HepG2 (cell line): Measurements from ENCODE around the gene RHBG. TPM values are rescaled to one million over a fixed set of nuclear protein-coding genes. Genes with fewer than 3 reads are reported as not detected.

ENCODE experiments used
- ARNT2 ChIP-seq: sonication (generic); formaldehyde crosslinking; IDR thresholded peaks from 2 replicates; pipeline ENCODE4 v1.8.0; 2022; ENCODE audit warnings: mild to moderate bottlenecking, low read depth, missing genetic modification reagents, moderate library complexity
- BRCA1 ChIP-seq: sonication (generic); formaldehyde crosslinking; IDR thresholded peaks from 2 replicates; pipeline ENCODE4 v1.4.0; 2020; ENCODE audit warnings: missing genetic modification reagents
- FIP1L1 ChIP-seq: fragments of 200-400 bp; formaldehyde crosslinking; IDR thresholded peaks from 2 replicates; pipeline ENCODE4 v1.6.1; 2018; ENCODE audit warnings: low read depth, mild to moderate bottlenecking, low read length, moderate library complexity, borderline replicate concordance; ENCODE audit not compliant: insufficient read depth
- HNRNPLL ChIP-seq: fragments of 200-400 bp; formaldehyde crosslinking; IDR thresholded peaks from 2 replicates; pipeline ENCODE4 v1.6.1; 2017; ENCODE audit warnings: mild to moderate bottlenecking, low read depth, low read length; ENCODE audit not compliant: poor library complexity, severe bottlenecking
- KDM1A ChIP-seq: IDR thresholded peaks from 2 replicates; pipeline ENCODE4 v1.6.1; 2016; ENCODE audit warnings: missing compliant biosample characterization
- KDM2A ChIP-seq: sonication (generic); formaldehyde crosslinking; IDR thresholded peaks from 2 replicates; pipeline ENCODE4 v1.4.0; 2020; ENCODE audit warnings: low read depth, missing genetic modification reagents, borderline replicate concordance
- LCORL ChIP-seq, 2 experiments: fragments of 450-650 bp in 1 of 2; sonication (generic) in 1 of 2; formaldehyde crosslinking in 1 of 2; IDR thresholded peaks; 2 replicates each; pipeline versions ENCODE4 v1.5.0 to v1.6.1; 2017 to 2020; ENCODE audit warnings: antibody characterized with exemption in 1 of 2, missing genetic modification reagents in 1 of 2
- MEF2D ChIP-seq: sonication (generic); formaldehyde crosslinking; IDR thresholded peaks from 2 replicates; pipeline ENCODE4 v1.5.1; 2020; ENCODE audit warnings: mild to moderate bottlenecking, missing genetic modification reagents
- PAX8 ChIP-seq: sonication (generic); formaldehyde crosslinking; IDR thresholded peaks from 2 replicates; pipeline ENCODE4 v1.8.0; 2022; ENCODE audit warnings: mild to moderate bottlenecking, missing genetic modification reagents, borderline replicate concordance
- POLR2AphosphoS5 ChIP-seq: IDR thresholded peaks from 2 replicates; pipeline ENCODE4 v1.6.1; 2012; ENCODE audit warnings: low read depth, low read length
- PRMT3 ChIP-seq: sonication (generic); formaldehyde crosslinking; IDR thresholded peaks from 2 replicates; pipeline ENCODE4 v1.8.1; 2022; ENCODE audit warnings: low read depth, mild to moderate bottlenecking, moderate library complexity, missing genetic modification reagents, borderline replicate concordance
- RXRA ChIP-seq: sonication (generic); formaldehyde crosslinking; IDR thresholded peaks from 2 replicates; pipeline ENCODE4 v1.5.1; 2020; ENCODE audit warnings: missing genetic modification reagents
- SCMH1 ChIP-seq: sonication (generic); formaldehyde crosslinking; IDR thresholded peaks from 2 replicates; pipeline ENCODE4 v1.9.0; 2021; ENCODE audit warnings: missing genetic modification reagents, mild to moderate bottlenecking, borderline replicate concordance
- SIN3B ChIP-seq: fragments of 150-350 bp; IDR thresholded peaks from 2 replicates; pipeline ENCODE4 v1.6.1; 2014; ENCODE audit warnings: low read length
- ZFP82 ChIP-seq: sonication (generic); formaldehyde crosslinking; IDR thresholded peaks from 2 replicates; pipeline ENCODE4 v1.5.1; 2020; ENCODE audit warnings: mild to moderate bottlenecking, missing genetic modification reagents, borderline replicate concordance
- ZNF224 ChIP-seq: sonication (generic); formaldehyde crosslinking; IDR thresholded peaks from 2 replicates; pipeline ENCODE4 v1.5.0; 2020; ENCODE audit warnings: mild to moderate bottlenecking, missing genetic modification reagents
- ZNF326 ChIP-seq: sonication (generic); formaldehyde crosslinking; IDR thresholded peaks from 2 replicates; pipeline ENCODE4 v1.4.0; 2020; ENCODE audit warnings: missing genetic modification reagents, borderline replicate concordance
- ZNF530 ChIP-seq: sonication (generic); formaldehyde crosslinking; IDR thresholded peaks from 2 replicates; pipeline ENCODE4 v1.5.0; 2020; ENCODE audit warnings: low read depth, mild to moderate bottlenecking, missing genetic modification reagents
- ZNF816 ChIP-seq: sonication (generic); formaldehyde crosslinking; IDR thresholded peaks from 2 replicates; pipeline ENCODE4 v1.8.0; 2022; ENCODE audit warnings: missing genetic modification reagents, mild to moderate bottlenecking, borderline replicate concordance
- polyA plus RNA-seq, 8 experiments: library from polyadenylated mRNA; depleted of rRNA in 3 of 8; stranded (reverse) in 7 of 8; unstranded in 1 of 8; fragments of >200 nt; fragmentation: Illumina TruSeq in 4 of 8; extraction: Trizol in 4 of 8; gene quantifications; 2 replicates each; pipeline versions ENCODE4 v1.2.1 to v1.2.3, GENCODE V29; 2011 to 2016; ENCODE audit warnings: low read depth in 4 of 8, missing spikeins in 1 of 8, mixed read lengths in 1 of 8; ENCODE audit not compliant: insufficient read depth in 1 of 8
- total RNA-seq, 5 experiments: library from RNA; depleted of rRNA; stranded (reverse); fragments of >200 nt; fragmentation: Illumina TruSeq; extraction: Trizol; gene quantifications; 2 replicates each; pipeline ENCODE4 v1.2.3, GENCODE V29; 2016; ENCODE audit warnings: low read depth in 1 of 5
- TF ChIP-seq, protein P1 (sequence below): sonication (generic); formaldehyde crosslinking; IDR thresholded peaks from 2 replicates; pipeline ENCODE4 v1.5.1; 2020; ENCODE audit warnings: mild to moderate bottlenecking, missing genetic modification reagents, moderate library complexity
- TF ChIP-seq, protein P2 (sequence below): sonication (generic); formaldehyde crosslinking; IDR thresholded peaks from 2 replicates; pipeline ENCODE4 v1.4.0; 2020; ENCODE audit warnings: missing genetic modification reagents
- TF ChIP-seq, protein P3 (sequence below): sonication (generic); formaldehyde crosslinking; IDR thresholded peaks from 2 replicates; pipeline ENCODE4 v1.4.0; 2020; ENCODE audit warnings: mild to moderate bottlenecking, low read depth, missing genetic modification reagents

RHBG gene
- total and polyA plus RNA-seq, 2 of the 13 experiments (the other 11 are each of a cell fraction or from before 2014, with no cell fraction given), result 61.8 to 73.5 TPM

DNA sequence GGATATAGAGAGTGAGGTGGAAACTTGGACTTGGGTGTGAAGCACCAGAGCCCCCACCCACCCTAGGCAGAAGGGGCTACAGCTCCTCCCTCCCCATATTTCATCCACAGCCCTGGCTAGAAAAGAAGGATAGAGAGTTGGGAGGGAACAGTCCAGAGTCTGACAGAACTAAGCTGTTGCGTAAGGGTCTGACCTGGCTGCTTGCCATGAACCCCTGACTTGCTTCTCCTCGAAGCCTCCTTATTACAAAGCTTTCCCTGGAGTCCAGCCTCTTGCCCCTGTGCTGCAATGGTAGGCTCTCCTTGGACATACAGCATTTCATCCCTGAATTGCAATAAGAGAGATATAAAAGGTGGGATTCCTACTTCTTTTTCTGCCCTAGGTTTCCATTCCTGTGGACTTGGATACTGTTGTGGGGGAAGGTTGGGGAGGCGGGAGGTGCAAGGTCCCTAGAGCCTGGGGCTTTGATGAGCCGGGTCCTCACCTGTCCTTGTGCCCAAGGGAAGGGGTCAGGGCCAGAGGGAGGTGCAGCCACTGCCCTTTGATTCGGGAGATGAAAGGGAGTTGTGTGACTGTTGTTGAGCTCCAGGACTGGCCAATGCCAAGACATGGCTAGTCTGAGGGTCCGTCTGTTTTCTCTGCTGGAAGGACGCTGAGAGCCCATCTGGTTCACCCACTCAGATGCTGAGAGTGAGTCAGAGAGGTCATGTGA, 2.7 kb downstream of the RHBG start (continued):
- TF ChIP-seq, protein P1, sequence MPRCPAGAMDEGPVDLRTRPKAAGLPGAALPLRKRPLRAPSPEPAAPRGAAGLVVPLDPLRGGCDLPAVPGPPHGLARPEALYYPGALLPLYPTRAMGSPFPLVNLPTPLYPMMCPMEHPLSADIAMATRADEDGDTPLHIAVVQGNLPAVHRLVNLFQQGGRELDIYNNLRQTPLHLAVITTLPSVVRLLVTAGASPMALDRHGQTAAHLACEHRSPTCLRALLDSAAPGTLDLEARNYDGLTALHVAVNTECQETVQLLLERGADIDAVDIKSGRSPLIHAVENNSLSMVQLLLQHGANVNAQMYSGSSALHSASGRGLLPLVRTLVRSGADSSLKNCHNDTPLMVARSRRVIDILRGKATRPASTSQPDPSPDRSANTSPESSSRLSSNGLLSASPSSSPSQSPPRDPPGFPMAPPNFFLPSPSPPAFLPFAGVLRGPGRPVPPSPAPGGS (CRISPR knock-in tag), result no peak
- TF ChIP-seq BRCA1, result no peak
- TF ChIP-seq ZFP82, result no peak
- TF ChIP-seq FIP1L1, result no peak
- TF ChIP-seq, protein P2, sequence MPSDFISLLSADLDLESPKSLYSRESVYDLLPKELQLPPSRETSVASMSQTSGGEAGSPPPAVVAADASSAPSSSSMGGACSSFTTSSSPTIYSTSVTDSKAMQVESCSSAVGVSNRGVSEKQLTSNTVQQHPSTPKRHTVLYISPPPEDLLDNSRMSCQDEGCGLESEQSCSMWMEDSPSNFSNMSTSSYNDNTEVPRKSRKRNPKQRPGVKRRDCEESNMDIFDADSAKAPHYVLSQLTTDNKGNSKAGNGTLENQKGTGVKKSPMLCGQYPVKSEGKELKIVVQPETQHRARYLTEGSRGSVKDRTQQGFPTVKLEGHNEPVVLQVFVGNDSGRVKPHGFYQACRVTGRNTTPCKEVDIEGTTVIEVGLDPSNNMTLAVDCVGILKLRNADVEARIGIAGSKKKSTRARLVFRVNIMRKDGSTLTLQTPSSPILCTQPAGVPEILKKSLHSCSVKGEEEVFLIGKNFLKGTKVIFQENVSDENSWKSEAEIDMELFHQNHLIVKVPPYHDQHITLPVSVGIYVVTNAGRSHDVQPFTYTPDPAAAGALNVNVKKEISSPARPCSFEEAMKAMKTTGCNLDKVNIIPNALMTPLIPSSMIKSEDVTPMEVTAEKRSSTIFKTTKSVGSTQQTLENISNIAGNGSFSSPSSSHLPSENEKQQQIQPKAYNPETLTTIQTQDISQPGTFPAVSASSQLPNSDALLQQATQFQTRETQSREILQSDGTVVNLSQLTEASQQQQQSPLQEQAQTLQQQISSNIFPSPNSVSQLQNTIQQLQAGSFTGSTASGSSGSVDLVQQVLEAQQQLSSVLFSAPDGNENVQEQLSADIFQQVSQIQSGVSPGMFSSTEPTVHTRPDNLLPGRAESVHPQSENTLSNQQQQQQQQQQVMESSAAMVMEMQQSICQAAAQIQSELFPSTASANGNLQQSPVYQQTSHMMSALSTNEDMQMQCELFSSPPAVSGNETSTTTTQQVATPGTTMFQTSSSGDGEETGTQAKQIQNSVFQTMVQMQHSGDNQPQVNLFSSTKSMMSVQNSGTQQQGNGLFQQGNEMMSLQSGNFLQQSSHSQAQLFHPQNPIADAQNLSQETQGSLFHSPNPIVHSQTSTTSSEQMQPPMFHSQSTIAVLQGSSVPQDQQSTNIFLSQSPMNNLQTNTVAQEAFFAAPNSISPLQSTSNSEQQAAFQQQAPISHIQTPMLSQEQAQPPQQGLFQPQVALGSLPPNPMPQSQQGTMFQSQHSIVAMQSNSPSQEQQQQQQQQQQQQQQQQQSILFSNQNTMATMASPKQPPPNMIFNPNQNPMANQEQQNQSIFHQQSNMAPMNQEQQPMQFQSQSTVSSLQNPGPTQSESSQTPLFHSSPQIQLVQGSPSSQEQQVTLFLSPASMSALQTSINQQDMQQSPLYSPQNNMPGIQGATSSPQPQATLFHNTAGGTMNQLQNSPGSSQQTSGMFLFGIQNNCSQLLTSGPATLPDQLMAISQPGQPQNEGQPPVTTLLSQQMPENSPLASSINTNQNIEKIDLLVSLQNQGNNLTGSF (CRISPR knock-in tag), result no peak
- no peak for TF ChIP-seq SCMH1
- TF ChIP-seq PAX8 (CRISPR knock-in tag), result no peak
- peak; percentile 97 for TF ChIP-seq MEF2D
- TF ChIP-seq KDM1A (CRISPR knock-in tag), result no peak; the same call in none of the 2 replicates
- no peak for TF ChIP-seq HNRNPLL
- TF ChIP-seq POLR2AphosphoS5, result peak; percentile 52; the same call in 1 of the 2 replicates
- TF ChIP-seq LCORL (IDR thresholded peaks at IDR 0.05), result 0 out of 2 replicates have a peak, but pooled peaks have one; percentile 46
- TF ChIP-seq LCORL (CRISPR knock-in tag; IDR thresholded peaks at IDR 0.05), result peak; percentile 88
- TF ChIP-seq ZNF326 (CRISPR knock-in tag), result no peak
- TF ChIP-seq, protein P3, sequence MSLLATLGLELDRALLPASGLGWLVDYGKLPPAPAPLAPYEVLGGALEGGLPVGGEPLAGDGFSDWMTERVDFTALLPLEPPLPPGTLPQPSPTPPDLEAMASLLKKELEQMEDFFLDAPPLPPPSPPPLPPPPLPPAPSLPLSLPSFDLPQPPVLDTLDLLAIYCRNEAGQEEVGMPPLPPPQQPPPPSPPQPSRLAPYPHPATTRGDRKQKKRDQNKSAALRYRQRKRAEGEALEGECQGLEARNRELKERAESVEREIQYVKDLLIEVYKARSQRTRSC (CRISPR knock-in tag), result no peak
- TF ChIP-seq RXRA (CRISPR knock-in tag), result peak; percentile 100
- no peak for TF ChIP-seq ZNF530
- no peak for TF ChIP-seq PRMT3 (CRISPR knock-in tag)
- peak; percentile 32; the same call in 1 of the 2 replicates for TF ChIP-seq ZNF816 (CRISPR knock-in tag)
- TF ChIP-seq ZNF224 (CRISPR knock-in tag), result 0 out of 2 replicates have a peak, but pooled peaks have one; percentile 33
- no peak for TF ChIP-seq SIN3B
- peak; percentile 79; the same call in 1 of the 2 replicates for TF ChIP-seq KDM2A
- 0 out of 2 replicates have a peak, but pooled peaks have one; percentile 32 for TF ChIP-seq ARNT2
